ENCODE results near the gene PEX16.

Gene PEX16

GRCh38 chr11:45872651-45873356 lies 44.9 kb downstream of the PEX16 start:
- peak; percentile 73 for DNase-seq

- DNase-seq: no peak
Measured at GRCh38 chr11:45871638-45872037, 46.0 kb downstream of the PEX16 start.

- DNase-seq: no peak
Measured at GRCh38 chr11:45870706-45871105, 47.0 kb downstream of the PEX16 start.

GRCh38 chr11:45869551-45869950 lies 48.1 kb downstream of the PEX16 start:
- DNase-seq: no peak

DNA sequence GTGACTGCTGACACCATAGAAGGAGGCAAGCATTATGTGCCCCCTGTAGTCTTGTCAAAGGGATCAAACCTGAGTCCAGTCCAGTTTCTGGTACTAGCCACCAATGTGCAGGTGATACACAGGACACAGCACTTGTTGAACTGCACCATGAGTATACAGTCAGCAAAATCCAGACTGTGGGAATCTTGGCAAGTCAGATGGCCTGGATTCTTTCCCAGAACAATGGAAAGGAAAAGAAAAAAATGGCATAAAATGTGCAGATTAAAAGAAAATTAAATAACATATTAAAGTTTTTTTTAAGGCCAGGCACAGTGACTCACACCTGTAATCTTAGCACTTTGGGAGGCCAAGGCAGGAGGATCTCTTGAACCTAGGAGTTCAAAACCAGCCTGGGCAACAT lies 53.6 kb downstream of the PEX16 start:
- no peak for DNase-seq

DNA sequence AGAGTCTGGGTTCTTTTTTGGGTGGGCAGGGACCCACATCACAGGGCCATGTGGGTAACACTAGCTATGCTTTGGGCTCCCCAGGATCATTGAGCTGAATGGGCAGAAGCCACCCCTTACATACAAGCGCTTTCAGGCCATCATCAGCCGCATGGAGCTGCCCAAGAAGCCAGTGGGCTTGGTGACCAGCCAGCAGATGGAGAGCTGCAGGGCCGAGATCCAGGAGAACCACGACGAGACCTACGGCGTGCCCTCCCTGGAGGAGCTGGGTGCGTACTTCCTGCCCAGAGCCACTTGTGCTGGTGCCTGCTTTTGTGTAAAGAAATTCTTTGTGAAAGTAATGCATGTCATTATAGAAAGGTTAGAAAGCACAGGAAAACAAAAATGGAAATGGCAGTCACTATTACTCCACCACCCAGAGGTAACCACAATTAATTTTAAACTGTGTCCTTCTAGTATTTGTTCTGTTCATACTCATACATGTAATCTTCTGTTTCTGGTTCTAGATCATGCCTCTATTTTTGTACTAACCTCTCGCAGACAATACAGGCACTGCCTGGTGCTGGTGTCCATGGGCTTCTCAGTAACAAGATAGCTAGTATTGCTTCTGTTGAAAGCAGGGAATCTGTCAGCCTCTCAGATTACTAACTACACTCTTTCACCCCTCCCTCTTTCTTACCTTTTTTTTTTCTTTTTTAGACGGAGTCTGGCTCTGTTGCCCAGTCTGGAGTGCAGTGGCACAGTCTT lies 56.7 kb downstream of the PEX16 start:
- DNase-seq: no peak

- DNase-seq: no peak
Measured at GRCh38 chr11:45860348-45860747, 57.3 kb downstream of the PEX16 start.

Measured in fibroblast of upper back skin (primary cell).